ENCODE data around the gene CHMP4A.

DNA sequence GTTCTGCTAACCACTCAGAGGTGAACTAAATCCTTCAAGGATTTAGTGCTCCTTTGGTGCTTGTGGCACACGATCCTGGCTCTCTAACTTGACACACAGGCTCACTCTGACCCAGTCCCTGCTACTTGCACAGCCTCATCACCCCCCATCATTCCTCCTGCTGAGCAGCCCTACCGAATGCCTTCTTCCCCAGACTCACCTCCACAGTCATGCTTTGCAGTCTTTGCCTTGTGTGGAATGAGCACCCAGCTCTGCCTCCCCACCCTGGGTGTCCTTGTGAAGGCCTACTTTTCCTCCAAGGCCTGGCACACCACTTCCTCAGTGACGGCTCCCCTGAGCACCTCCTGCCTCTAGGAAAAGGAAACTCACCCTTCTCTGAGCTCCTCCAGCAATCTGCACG is 37.1 kb upstream of the CHMP4A start:
- TF ChIP-seq, protein P1, sequence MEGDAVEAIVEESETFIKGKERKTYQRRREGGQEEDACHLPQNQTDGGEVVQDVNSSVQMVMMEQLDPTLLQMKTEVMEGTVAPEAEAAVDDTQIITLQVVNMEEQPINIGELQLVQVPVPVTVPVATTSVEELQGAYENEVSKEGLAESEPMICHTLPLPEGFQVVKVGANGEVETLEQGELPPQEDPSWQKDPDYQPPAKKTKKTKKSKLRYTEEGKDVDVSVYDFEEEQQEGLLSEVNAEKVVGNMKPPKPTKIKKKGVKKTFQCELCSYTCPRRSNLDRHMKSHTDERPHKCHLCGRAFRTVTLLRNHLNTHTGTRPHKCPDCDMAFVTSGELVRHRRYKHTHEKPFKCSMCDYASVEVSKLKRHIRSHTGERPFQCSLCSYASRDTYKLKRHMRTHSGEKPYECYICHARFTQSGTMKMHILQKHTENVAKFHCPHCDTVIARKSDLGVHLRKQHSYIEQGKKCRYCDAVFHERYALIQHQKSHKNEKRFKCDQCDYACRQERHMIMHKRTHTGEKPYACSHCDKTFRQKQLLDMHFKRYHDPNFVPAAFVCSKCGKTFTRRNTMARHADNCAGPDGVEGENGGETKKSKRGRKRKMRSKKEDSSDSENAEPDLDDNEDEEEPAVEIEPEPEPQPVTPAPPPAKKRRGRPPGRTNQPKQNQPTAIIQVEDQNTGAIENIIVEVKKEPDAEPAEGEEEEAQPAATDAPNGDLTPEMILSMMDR (IDR thresholded peaks at IDR 0.05; ENCODE audit: poor library complexity, severe bottlenecking): no peak
- TF ChIP-seq MXI1 (conservative IDR thresholded peaks at IDR 0.05; ENCODE audit: poor library complexity, severe bottlenecking) (no peak), EP300 (conservative IDR thresholded peaks at IDR 0.05; ENCODE audit: poor library complexity, severe bottlenecking) (no peak), EZH2 (IDR thresholded peaks at IDR 0.05; ENCODE audit: borderline replicate concordance, insufficient read depth, low read length, poor library complexity, severe bottlenecking) (no peak), SMC3 (conservative IDR thresholded peaks at IDR 0.05; ENCODE audit: poor library complexity) (no peak), RAD21 (conservative IDR thresholded peaks at IDR 0.05) (no peak), REST (IDR thresholded peaks at IDR 0.05; ENCODE audit: borderline replicate concordance) (no peak), POLR2AphosphoS5 (IDR thresholded peaks at IDR 0.05) (no peak), TAF1 (IDR thresholded peaks at IDR 0.05; ENCODE audit: low read depth) (no peak)

All from neural cell (in vitro differentiated cells).